Trophoblast cell (in vitro differentiated cells and primary cell): ENCODE results near the gene AAGAB.
"Not testable (repeated sequence)": the region's sequence is repeated elsewhere in the genome, so short reads cannot be mapped to it uniquely, and the experiment has no call there.

ENCODE experiments used
- DNase-seq, 2 donors: peaks; one replicate each; pipeline ENCODE4 v3.0.0-alpha.2; 2016
- H2AFZ ChIP-seq: 2 replicates; pipeline ENCODE4 v1.6.1; 2013; ENCODE audit warnings: low read length, moderate library complexity, mild to moderate bottlenecking; ENCODE audit not compliant: insufficient read depth, poor library complexity
- H2AK5ac ChIP-seq: 2 replicates; pipeline ENCODE4 v1.6.1; 2013; ENCODE audit warnings: mild to moderate bottlenecking, low read length
- H2BK120ac ChIP-seq: 2 replicates; pipeline ENCODE4 v1.6.1; 2013; ENCODE audit warnings: low read length, mild to moderate bottlenecking, moderate library complexity; ENCODE audit not compliant: insufficient read depth, poor library complexity
- H2BK12ac ChIP-seq: 2 replicates; pipeline ENCODE4 v1.6.1; 2013; ENCODE audit warnings: mild to moderate bottlenecking, low read length, moderate library complexity
- H2BK5ac ChIP-seq: 2 replicates; pipeline ENCODE4 v1.6.1; 2013; ENCODE audit warnings: low read length, low read depth, moderate library complexity, mild to moderate bottlenecking; ENCODE audit not compliant: poor library complexity
- H3K14ac ChIP-seq: 2 replicates; pipeline ENCODE4 v1.6.1; 2013; ENCODE audit warnings: mild to moderate bottlenecking, low read length
- H3K18ac ChIP-seq: 2 replicates; pipeline ENCODE4 v1.6.1; 2013; ENCODE audit warnings: mild to moderate bottlenecking, low read length
- H3K23ac ChIP-seq: 2 replicates; pipeline ENCODE4 v1.6.1; 2013; ENCODE audit warnings: low read length
- H3K27ac ChIP-seq: 2 replicates; pipeline ENCODE4 v1.5.1; 2013; ENCODE audit warnings: low read depth, mild to moderate bottlenecking, inconsistent platforms, low read length, moderate library complexity
- H3K27me3 ChIP-seq: 2 replicates; pipeline ENCODE4 v1.6.1; 2013; ENCODE audit warnings: inconsistent platforms, mild to moderate bottlenecking, low read length, moderate library complexity; ENCODE audit not compliant: insufficient read depth
- H3K36me3 ChIP-seq, 2 experiments: 1 replicate in 1 of 2; 2 replicates in 1 of 2; pipeline ENCODE4 v1.6.1; 2013; ENCODE audit warnings: low read length in 2 of 2, mild to moderate bottlenecking in 2 of 2, moderate library complexity in 1 of 2; ENCODE audit not compliant: insufficient read depth in 2 of 2, control insufficient read depth in 1 of 2
- H3K4ac ChIP-seq: 2 replicates; pipeline ENCODE4 v1.6.1; 2013; ENCODE audit warnings: low read depth, mild to moderate bottlenecking, low read length, moderate library complexity
- H3K4me1 ChIP-seq, 2 experiments: 1 replicate in 1 of 2; 2 replicates in 1 of 2; pipeline ENCODE4 v1.6.1; 2013; ENCODE audit warnings: low read length in 2 of 2, mild to moderate bottlenecking in 2 of 2, moderate library complexity in 1 of 2; ENCODE audit not compliant: insufficient read depth in 2 of 2, control insufficient read depth in 1 of 2
- H3K4me2 ChIP-seq: 2 replicates; pipeline ENCODE4 v1.6.1; 2013; ENCODE audit warnings: inconsistent platforms, mild to moderate bottlenecking, low read length, moderate library complexity
- H3K4me3 ChIP-seq: 2 replicates; pipeline ENCODE4 v1.5.1; 2013; ENCODE audit warnings: mild to moderate bottlenecking, low read depth, low read length, inconsistent platforms
- H3K79me1 ChIP-seq: one replicate; pipeline ENCODE4 v1.6.1; 2013; ENCODE audit warnings: low read length
- H3K79me2 ChIP-seq: 2 replicates; pipeline ENCODE4 v1.6.1; 2013; ENCODE audit warnings: low read length, mild to moderate bottlenecking; ENCODE audit not compliant: control insufficient read depth, insufficient read depth, poor library complexity
- H3K9ac ChIP-seq: 2 replicates; pipeline ENCODE4 v1.6.1; 2013; ENCODE audit warnings: mild to moderate bottlenecking, low read length
- H3K9me3 ChIP-seq: 2 replicates; pipeline ENCODE4 v1.6.1; 2013; ENCODE audit warnings: low read depth, mild to moderate bottlenecking, control low read depth, inconsistent platforms, low read length; ENCODE audit not compliant: insufficient read depth
- H4K12ac ChIP-seq: 2 replicates; pipeline ENCODE4 v1.6.1; 2013; ENCODE audit warnings: low read depth, mild to moderate bottlenecking, low read length, moderate library complexity
- H4K8ac ChIP-seq: 2 replicates; pipeline ENCODE4 v1.6.1; 2013; ENCODE audit warnings: low read depth, mild to moderate bottlenecking, low read length, moderate library complexity
- H4K91ac ChIP-seq: one replicate; pipeline ENCODE4 v1.6.1; 2013; ENCODE audit warnings: low read depth, mild to moderate bottlenecking, low read length, moderate library complexity
- WGBS: extraction: QIAGEN DNeasy Blood & Tissue Kit; methylation state at CpG from one replicate; pipeline ENCODE4 v1.1.7; 2013; ENCODE audit warnings: missing lambda C conversion rate; ENCODE audit not compliant: insufficient read length, insufficient coverage; ENCODE audit errors: extremely low coverage; 5-methylcytosine and 5-hydroxymethylcytosine counted together

AAGAB gene

DNA sequence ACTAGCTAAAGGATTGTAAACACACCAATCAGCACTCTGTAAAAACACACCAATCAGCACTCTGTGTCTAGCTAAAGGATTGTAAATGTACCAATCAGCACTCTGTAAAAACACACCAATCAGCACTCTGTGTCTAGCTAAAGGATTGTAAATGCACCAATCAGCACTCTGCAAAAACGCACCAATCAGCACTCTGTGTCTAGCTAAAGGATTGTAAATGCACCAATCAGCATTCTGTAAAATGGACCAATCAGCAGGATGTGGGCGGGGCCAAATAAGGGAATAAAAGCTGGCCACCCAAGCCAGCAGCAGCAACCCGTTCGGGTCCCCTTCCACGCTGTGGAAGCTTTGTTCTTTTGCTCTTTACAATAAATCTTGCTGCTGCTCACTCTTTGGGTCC is 7.9 kb downstream of the AAGAB start:
- not testable (repeated sequence) for H2AK5ac ChIP-seq, H4K12ac ChIP-seq, H3K79me1 ChIP-seq, H4K8ac ChIP-seq, H3K9me3 ChIP-seq, DNase-seq, H3K4me1 ChIP-seq, H3K36me3 ChIP-seq, H3K14ac ChIP-seq, H4K91ac ChIP-seq, H3K4me3 ChIP-seq, H3K27ac ChIP-seq, H3K18ac ChIP-seq, H3K9ac ChIP-seq, H2AFZ ChIP-seq, H2BK12ac ChIP-seq, H2BK5ac ChIP-seq, H2BK120ac ChIP-seq, H3K27me3 ChIP-seq, H3K79me2 ChIP-seq, H3K4me2 ChIP-seq, H3K23ac ChIP-seq, H3K4ac ChIP-seq
- WGBS, result no CpG with 5 or more reads among the region's 5 CpGs

DNA sequence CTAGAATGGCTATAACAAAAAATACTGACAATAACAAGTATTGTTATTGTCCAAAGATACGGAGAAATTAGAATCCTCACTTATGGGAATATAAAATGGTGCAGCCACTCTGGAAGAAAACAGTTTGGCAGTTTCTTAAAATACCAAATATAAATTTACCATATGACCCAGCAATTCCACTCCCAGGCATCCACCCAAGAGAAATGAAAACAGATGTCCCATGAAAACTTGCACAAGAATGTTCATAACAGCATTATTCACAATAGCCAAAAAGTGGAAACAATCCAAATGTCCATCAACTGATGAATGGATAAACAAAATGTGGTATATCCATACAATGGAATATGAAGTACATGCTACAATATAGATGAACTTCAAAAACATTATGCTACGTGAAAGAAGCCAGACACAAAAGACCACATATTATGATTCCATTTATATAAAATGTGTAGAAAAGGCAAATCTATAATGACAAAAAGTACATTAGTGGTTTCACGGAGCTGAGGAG is 9.4 kb downstream of the AAGAB start:
- no peak overlapping the region for H2AK5ac ChIP-seq
- peaks cover 0 to 4% of the 10 kb centered on the region in 2 experiments for H3K4me1 ChIP-seq
- H3K36me3 ChIP-seq, result peaks cover 5 to 7% of the 10 kb centered on the region in 2 experiments
- H3K9ac ChIP-seq, result no peak overlapping the region
- H3K23ac ChIP-seq, result no peak overlapping the region
- no CpG with 5 or more reads among the region's 3 CpGs for WGBS
- no peak overlapping the region for H2BK5ac ChIP-seq
- no peak overlapping the region for H4K8ac ChIP-seq
- H2AFZ ChIP-seq, result no peak overlapping the region
- H4K91ac ChIP-seq, result no peak overlapping the region
- no peak overlapping the region for H3K4me3 ChIP-seq
- no peak overlapping the region for H3K27ac ChIP-seq
- no peak overlapping the region for H3K14ac ChIP-seq
- H2BK12ac ChIP-seq, result no peak overlapping the region
- DNase-seq, result no peak
- H4K12ac ChIP-seq, result no peak overlapping the region
- H3K4me2 ChIP-seq, result no peak overlapping the region
- no peaks in the 10 kb centered on the region for H3K79me2 ChIP-seq
- no peaks in the 10 kb centered on the region for H3K9me3 ChIP-seq
- H3K18ac ChIP-seq, result no peak overlapping the region
- no peaks in the 10 kb centered on the region for H3K27me3 ChIP-seq
- no peaks in the 10 kb centered on the region for H3K79me1 ChIP-seq
- no peak overlapping the region for H2BK120ac ChIP-seq
- H3K4ac ChIP-seq, result no peak overlapping the region

DNA sequence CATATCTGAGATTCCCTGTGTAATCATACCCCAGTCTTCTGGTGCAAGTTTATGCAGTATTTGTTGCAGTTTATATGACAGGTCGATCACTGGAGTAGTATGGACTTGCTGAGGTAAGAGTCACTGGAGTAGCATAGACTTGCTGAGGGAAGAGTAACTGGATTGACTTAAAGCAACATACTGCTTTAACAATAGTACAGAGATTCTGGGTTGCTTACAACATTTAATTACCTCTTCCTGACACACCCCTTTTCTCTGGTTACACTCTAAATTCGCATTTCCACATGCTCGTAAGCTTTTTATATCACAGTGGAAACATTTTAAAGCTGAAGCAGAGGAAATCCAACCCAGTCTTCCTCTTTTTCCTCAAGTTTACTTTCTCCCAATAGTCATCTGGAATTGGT is 11.8 kb downstream of the AAGAB start:
- Histone ChIP-seq H3K36me3 (peaks cover 5 to 7% of the 10 kb centered on the region in 2 experiments), H3K27me3 (no peaks in the 10 kb centered on the region), H2AK5ac (no peak overlapping the region), H3K18ac (no peak overlapping the region), H4K12ac (no peak overlapping the region), H2BK5ac (no peak overlapping the region), H3K79me1 (no peaks in the 10 kb centered on the region), H3K4me3 (no peak overlapping the region), H3K4ac (no peak overlapping the region), H3K9me3 (no peaks in the 10 kb centered on the region), H3K4me2 (no peak overlapping the region), H2BK12ac (no peak overlapping the region), H3K23ac (no peak overlapping the region), H3K27ac (no peak overlapping the region), H3K14ac (no peak overlapping the region), H4K8ac (no peak overlapping the region), H3K9ac (no peak overlapping the region), H3K4me1 (peaks cover 0 to 4% of the 10 kb centered on the region in 2 experiments), H2BK120ac (no peak overlapping the region), H3K79me2 (no peaks in the 10 kb centered on the region), H2AFZ (no peak overlapping the region), H4K91ac (no peak overlapping the region)
- WGBS, result no CpG with 5 or more reads among the region's 3 CpGs
- DNase-seq, result no peak

DNA sequence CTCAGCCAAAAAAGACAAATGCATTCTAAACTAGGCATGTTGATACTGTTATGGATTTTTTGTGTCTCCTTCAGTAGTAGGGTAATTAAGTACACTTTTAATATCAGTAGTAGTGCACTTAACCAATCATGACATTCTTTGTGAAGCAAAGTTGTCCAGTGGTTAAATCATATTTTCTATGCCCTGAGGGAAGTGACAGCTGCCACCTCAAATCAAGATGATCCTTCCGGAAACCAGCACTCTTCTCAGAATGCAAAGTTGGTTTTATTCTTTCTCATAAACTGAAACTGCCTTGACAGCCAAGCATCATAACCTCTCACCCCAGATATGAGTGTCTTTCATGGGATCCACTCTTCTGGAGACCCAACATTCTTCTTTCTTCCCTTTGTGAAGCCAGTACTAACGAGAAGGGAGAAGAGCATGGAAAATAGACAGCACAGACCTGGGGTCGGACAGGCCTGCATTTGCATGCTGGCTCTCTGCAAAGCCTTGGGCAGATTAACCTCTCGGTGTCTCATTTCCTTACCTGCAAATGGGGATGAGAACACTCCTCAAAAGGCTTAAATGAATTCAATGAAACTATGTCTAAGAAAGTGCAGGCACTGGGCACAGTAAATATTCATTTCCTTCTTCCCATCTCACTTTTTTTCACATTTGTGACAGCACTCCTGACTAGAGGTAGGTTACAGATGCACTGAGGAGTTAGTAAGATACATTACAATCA is 13.2 kb downstream of the AAGAB start:
- no peak overlapping the region for H3K4ac ChIP-seq
- no peak overlapping the region for H3K27ac ChIP-seq
- peaks cover 0 to 4% of the 10 kb centered on the region in 2 experiments for H3K4me1 ChIP-seq
- no peak overlapping the region for H2AK5ac ChIP-seq
- WGBS, result no CpG with 5 or more reads among the region's 4 CpGs
- no peak overlapping the region for H3K4me2 ChIP-seq
- no peaks in the 10 kb centered on the region for H3K79me1 ChIP-seq
- no peak overlapping the region for H2AFZ ChIP-seq
- H3K4me3 ChIP-seq, result no peak overlapping the region
- no peak overlapping the region for H3K9ac ChIP-seq
- H2BK12ac ChIP-seq, result no peak overlapping the region
- no peaks in the 10 kb centered on the region for H3K27me3 ChIP-seq
- no peak overlapping the region for H4K12ac ChIP-seq
- no peaks in the 10 kb centered on the region for H3K9me3 ChIP-seq
- no peak overlapping the region for H3K18ac ChIP-seq
- no peak overlapping the region for H2BK5ac ChIP-seq
- H3K14ac ChIP-seq, result no peak overlapping the region
- no peak overlapping the region for H2BK120ac ChIP-seq
- no peak for DNase-seq
- peaks cover 2 to 4% of the 10 kb centered on the region in 2 experiments for H3K36me3 ChIP-seq
- H4K8ac ChIP-seq, result no peak overlapping the region
- H3K23ac ChIP-seq, result no peak overlapping the region
- no peak overlapping the region for H4K91ac ChIP-seq
- H3K79me2 ChIP-seq, result no peaks in the 10 kb centered on the region
